Dermis blood vessel endothelial cell (primary cell): ENCODE results near the gene EPS8L1. TPM values are rescaled to one million over a fixed set of nuclear protein-coding genes. Genes with fewer than 3 reads are reported as not detected.
"Not testable (repeated sequence)": the region's sequence is repeated elsewhere in the genome, so short reads cannot be mapped to it uniquely, and the experiment has no call there.

Source experiments
- DNase-seq: peaks from one replicate; pipeline ENCODE4 v3.0.0; 2010
- total RNA-seq: library from RNA; depleted of rRNA; stranded (reverse); fragments of >200 nt; gene quantifications from 2 replicates; pipeline ENCODE4 v1.2.3, GENCODE V29; 2014

The EPS8L1 gene
- total RNA-seq, 1 donor from 2014 or later: 12.6 TPM

DNA sequence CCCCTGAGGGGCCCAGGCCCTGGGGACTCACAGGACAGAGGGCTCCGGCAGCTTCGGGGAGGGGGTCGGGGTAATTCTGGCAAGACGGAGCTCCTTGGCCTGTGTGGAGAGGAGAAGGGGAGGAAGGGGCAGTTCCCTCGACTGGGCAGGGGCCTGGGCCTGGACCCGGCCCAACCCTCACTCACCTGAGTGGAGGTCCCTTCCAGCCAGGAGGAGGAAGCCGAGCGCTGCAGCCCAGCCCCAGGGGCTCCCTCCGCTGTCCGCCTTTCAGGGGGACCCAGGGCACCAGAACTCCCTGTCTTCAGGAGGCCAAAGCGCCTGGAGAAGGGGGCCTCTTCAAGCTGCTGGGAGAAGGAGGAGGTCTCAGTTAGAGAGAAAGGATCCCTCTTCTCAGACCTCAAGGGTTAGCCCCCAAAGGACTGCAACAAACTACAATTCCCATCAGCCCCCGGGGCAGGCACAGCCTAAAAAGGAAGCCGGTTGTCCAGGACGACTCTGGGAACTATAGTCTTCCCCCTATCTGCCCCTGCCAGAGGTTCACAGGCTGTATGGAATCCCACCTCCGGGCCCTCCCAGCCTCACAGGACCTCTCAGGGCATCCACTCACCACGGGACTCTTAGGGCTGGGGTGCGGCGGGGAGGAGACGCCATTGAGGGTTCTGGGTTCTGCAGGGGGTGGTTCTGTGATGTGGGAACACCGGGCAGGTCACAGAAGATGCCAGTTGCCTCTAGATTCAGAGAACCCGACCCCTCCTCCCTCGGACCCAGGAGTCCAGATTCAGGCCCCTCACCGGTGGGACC is 19.8 kb downstream of the EPS8L1 start:
- DNase-seq: no peak

DNA sequence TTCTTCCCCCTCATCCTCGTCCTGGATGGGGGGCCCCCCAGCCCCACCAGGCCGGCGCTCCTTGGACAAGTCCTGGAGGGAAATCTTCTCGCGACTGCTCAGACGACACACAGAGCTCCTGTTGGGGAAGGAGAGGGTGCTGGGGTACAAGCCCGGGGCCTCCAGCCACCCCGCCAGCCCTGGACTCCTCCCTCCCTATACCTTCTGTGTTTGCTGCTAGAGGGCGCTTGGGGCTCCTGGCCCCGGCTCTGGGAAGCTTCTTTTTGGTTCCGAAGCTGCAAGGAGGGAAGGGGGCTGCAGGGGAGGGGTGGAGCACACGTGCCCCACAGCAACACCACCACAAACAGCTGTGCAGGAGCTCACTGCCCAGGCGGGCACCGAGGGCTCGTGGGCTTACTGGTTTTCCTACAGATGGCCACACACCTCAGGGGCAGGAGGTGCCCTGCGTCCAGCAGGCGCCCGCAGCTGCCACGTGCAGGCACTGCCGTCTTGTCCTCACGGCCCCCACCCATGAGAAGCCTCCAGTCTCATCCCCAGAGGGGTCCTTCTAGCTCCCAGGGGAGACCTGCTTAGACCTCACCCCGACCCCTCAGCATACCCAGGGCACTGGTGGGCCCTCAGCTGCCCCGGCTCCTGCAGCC is 20.5 kb downstream of the EPS8L1 start:
- DNase-seq: no peak

DNA sequence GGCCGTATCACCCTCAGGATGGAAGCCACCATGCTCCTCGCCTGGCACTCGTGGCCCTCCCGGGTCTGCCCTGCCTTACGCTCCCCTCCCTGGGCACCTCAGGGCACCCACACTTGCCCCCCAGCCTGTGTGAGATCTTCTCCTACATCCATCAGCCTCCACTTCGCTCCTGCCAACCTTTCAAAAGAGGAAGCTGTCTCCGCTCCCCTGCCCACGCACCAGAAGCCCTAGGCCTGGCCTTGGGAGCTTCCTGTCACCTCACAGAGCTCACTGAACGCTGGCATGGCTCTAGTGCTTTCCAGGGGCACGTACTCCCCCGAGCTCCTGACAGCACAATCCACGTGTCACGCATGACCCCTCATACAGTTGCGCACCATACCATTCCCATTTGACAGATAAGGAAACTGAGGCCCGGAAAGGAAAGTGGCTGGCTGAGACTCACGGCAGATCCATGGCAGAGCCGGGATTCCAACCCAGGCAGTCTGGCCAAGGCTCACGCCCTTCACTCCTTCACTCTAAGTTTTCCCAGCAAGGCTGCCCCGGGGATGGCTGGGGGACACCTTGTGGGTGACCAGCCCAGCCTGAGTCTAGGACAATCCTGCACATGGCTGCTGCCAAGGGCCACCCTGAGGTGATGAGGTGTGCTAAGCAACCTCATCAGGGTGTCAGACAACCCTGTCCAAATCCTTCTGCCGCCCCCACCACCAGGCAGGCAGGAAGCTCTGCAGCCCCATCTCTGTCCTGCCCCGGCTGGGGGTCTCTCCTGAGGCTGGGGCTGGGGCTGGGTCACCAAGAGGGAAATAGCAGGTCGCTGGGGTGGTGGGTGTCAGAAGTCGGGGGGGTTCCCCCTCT is 22.4 kb downstream of the EPS8L1 start:
- DNase-seq: no peak

- no peak for DNase-seq
These were observed 23.3 kb downstream of the EPS8L1 start for GRCh38 chr19:55098716-55099556.

DNA sequence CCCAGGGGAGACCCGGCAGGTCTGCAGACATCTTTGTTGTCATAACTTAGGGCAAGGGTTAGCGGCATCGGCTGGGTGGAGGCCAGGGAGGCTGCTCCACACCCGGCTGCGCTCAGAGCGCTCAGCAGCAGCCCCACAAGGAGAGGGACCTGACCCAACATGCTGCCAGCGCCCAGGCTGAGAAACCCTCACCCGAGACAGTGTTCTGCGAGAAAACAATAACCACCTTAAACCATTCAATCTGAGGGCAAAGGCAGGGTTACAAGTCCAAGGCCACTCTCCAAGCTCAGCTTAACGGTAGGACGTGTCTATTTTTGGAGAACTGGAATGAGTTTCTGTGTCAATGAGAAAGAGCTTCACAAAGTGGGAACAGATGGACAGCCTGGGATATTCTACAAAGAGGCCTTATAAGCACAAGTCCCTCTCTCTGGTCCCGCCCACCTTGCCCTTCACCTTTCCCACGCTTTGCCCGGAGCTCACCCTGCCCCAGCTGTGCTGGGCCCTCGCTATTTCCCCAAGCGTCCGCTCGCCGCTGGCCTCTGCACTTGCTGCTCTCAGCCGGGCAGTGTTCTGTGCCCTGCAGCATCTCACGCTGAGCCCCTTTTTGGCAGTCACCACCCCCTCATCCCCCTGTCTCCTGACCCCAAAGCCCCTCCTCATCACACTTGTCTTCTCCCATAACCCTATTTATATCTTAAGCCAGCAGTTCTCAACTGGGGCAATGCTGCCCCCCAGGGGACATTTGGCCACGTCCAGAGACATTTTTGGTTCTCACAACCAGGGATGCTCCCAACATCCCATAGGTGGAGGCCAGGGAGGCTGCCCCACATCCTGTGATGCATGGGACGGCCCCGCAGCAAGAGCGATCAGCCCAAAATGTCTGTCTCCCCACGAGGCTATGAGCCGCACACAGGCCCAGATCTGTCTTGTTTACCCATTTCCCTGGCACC is 24.2 kb downstream of the EPS8L1 start:
- DNase-seq: no peak

- DNase-seq: no peak
These were observed 25.6 kb downstream of the EPS8L1 start for GRCh38 chr19:55101261-55101660.

DNA sequence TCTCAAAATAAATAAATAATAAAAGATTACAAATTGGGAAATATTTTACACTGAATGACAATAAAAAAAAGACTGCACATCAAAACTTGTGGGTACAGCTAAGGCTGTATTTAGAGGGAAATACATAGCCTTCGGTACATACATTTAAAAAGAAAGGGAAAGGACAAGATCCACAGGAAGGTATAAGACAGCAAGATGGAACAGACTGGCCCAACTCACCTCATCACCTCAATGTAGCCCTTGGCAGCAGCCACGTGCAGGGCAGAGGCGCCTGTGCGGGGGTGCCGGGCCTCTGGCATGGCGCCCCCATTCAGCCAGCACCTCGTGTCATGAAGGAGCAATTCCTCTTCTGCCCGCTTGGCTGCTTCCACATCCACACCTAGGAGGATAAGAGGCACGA is 27.5 kb downstream of the EPS8L1 start:
- no peak for DNase-seq

DNA sequence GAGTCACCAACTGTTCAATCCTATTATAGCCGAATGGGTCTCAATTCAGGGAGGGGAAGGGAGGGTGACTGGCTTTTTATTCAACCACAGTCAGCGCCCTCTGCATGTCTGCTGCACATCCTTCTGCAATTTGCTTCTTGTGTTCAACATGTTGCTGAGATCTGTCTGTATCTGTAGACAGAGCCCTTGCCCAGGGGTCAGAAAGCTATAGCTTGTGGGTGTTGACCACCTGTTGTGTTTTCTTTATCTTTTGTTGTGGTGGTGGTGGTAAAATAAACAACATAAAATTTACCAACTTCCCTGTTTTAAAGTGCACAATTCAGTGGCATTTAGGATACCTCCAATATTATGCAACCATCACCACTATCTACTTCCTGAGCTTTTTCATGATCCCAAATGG is 29.6 kb downstream of the EPS8L1 start:
- DNase-seq: no peak

GRCh38 chr19:55106591-55106990 is 30.9 kb downstream of the EPS8L1 start:
- no peak for DNase-seq

DNA sequence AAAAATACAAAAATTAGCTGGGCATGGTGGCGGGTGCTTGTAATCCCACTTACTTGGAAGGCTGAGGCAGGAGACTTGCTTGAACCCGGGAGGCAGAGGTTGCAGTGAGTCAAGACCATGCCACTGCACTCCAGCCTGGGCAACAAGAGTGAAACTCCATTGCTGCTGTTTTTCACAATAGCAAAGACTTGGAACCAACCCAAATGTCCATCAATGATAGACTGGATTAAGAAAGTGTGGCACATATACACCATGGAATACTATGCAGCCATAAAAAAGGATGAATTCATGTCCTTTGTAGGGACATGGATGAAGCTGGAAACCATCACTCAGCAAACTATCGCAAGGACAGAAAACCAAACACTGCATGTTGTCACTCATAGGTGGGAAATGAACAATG is 31.6 kb downstream of the EPS8L1 start:
- DNase-seq: not testable (repeated sequence)

DNA sequence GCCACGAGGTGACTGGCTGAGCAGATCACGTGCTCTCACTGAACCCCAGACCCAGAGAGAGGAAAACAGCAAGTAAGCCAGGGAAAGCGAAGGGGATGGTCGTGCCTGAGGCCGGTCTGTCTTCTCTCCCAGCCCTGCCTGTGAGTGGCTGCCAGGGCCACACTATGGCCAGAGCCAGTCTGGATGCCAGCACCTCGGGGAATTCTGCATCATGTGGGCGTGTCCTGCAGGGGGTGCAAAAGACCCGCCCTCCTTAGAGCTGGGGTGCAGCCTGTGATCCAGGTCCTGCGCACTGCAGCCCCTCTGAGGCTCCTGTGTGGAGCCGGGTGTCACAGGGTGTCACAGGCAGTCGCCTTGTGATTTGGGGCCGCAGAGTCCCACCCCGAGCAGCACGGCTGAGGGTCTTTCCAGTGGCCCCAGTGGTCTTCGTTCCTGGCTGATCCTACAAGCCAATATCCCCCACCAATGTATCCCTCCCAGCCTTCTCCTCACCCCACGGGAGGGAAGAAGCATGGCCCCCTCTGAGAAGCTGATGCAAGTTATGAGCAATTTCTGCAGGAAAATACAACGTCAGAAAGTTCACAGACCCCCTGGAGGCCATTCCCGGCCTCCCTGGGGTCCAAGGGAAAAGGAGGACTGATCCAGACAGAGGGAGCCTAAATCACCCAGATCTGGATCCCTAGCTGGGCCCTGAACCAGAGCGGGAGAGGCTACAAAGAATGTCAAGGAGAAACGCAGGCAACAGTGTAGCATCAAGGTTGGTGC is 34.0 kb downstream of the EPS8L1 start:
- DNase-seq: no peak

DNA sequence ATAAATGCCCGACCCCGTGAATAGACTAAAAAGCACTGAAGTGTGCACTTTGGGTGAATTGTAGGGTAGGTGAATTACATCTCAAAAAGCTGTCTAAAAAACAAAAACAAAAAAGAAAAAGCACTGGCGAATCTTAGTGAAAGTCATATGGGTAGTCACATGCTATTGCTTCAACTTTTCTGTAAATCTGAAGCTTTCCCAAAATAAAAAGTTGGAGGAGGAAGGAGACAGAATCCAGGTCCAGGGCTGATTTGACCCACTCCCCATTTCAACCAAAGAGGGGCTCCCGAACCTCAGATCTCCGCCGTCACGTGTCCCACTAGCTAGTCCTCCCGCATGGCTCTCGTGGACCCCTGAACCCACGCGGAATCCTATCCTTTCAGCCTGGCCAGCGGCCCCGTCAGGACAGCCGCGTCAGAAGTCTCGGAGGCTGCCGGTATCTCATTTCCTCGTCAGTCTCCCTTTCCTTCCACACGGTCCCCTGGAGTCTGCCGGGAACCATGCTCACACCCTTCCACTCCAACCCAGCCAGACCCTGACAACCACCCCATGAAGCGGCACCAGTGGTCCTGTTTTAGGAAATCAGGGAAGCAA is 35.7 kb downstream of the EPS8L1 start:
- no peak for DNase-seq

DNA sequence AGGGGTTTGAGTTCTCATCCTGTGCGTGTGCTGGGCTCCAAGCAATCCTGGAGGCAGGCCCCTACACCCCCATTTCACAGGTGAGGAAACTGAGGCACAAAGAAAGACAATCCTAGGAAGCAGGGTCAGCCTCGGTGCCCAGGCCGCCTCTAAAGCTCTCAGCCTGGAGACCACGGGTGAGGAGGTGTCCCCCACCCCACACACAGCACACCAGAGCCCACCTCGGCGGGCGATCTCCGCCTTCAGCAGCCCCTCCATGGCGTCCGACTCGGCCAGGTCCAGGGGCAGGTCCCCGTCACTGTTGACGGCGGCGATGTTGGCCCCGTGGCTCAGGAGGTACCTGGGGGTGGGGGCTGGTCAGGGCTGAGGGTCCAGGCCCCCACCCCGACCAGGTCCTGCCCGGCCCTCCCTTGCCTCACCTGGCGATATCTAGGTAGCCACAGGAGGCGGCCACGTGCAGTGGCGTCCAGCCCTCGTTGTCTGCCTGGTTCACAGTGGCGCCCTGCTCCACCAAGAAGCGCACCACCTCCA is 36.6 kb downstream of the EPS8L1 start:
- DNase-seq: no peak

GRCh38 chr19:55112777-55113569 is 37.3 kb downstream of the EPS8L1 start:
- DNase-seq: no peak

DNA sequence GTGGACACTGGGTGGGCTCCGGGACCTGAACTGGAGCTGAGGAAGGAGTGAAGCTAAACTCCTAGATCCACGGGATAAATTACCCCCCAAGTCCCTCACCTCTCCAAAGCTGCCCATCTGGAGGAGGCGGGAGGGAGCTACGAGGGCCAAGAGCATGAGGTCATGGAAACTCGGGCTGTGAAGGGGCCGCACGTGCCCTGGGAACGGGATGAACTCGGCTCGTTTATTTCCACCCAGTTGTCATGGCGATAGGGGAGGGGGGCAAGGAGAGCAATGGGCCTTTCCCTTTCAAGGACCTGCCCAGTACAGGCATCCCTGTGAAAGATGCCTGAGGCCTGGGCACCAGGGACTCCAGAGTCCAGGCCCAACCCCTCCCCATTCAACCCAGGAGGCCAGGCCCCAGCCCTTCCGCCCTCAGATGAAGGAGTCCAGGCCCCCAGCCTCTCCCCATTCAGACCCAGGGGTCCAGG is 37.9 kb downstream of the EPS8L1 start:
- peak; percentile 94 for DNase-seq

DNA sequence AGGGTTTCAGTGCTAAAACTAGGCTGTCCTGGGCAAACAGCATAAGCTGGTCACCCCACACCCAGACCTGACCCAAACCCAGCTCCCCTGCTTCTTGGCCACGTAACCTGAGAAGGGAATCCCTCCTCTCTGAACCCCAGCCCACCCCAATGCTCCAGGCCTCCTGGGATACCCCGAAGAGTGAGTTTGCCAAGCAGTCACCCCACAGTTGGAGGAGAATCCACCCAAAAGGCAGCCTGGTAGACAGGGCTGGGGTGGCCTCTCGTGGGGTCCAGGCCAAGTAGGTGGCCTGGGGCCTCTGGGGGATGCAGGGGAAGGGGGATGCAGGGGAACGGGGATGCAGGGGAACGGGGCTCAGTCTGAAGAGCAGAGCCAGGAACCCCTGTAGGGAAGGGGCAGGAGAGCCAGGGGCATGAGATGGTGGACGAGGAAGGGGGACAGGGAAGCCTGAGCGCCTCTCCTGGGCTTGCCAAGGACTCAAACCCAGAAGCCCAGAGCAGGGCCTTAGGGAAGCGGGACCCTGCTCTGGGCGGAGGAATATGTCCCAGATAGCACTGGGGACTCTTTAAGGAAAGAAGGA is 39.0 kb downstream of the EPS8L1 start:
- DNase-seq: no peak

DNA sequence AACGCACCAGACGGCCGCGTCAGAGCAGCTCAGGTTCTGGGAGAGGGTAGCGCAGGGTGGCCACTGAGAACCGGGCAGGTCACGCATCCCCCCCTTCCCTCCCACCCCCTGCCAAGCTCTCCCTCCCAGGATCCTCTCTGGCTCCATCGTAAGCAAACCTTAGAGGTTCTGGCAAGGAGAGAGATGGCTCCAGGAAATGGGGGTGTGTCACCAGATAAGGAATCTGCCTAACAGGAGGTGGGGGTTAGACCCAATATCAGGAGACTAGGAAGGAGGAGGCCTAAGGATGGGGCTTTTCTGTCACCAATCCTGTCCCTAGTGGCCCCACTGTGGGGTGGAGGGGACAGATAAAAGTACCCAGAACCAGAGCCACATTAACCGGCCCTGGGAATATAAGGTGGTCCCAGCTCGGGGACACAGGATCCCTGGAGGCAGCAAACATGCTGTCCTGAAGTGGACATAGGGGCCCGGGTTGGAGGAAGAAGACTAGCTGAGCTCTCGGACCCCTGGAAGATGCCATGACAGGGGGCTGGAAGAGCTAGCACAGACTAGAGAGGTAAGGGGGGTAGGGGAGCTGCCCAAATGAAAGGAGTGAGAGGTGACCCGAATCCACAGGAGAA is 39.9 kb downstream of the EPS8L1 start:
- DNase-seq: peak; percentile 39
